ENCODE measurements around the gene NKAIN4.

GRCh38 chr20:63273635-63274380 lies 19.5 kb upstream of the NKAIN4 start:
- TF ChIP-seq EZH2 (IDR thresholded peaks at IDR 0.05) (no peak), POLR2AphosphoS5 (IDR thresholded peaks at IDR 0.05; ENCODE audit: borderline replicate concordance, low read depth, low read length) (no peak)
